ENCODE results near the gene FKRP.

Gene FKRP

DNA sequence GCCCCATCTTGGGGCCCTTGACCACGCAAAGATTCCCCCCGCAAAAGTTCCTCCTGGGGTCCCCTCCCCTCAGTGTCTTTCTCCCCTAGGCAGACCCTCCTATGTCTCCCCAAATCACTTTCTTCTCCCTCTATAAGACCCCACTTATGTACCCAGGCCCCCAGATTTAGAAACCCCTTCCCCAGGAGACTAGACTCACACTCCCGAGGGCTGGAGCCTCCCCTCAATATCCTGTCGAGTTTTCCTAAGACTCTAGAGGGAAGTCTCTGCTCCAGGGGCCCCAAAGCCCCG is 41.1 kb downstream of the FKRP start:
- TF ChIP-seq, protein P1, sequence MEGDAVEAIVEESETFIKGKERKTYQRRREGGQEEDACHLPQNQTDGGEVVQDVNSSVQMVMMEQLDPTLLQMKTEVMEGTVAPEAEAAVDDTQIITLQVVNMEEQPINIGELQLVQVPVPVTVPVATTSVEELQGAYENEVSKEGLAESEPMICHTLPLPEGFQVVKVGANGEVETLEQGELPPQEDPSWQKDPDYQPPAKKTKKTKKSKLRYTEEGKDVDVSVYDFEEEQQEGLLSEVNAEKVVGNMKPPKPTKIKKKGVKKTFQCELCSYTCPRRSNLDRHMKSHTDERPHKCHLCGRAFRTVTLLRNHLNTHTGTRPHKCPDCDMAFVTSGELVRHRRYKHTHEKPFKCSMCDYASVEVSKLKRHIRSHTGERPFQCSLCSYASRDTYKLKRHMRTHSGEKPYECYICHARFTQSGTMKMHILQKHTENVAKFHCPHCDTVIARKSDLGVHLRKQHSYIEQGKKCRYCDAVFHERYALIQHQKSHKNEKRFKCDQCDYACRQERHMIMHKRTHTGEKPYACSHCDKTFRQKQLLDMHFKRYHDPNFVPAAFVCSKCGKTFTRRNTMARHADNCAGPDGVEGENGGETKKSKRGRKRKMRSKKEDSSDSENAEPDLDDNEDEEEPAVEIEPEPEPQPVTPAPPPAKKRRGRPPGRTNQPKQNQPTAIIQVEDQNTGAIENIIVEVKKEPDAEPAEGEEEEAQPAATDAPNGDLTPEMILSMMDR (IDR thresholded peaks at IDR 0.05; ENCODE audit: low read depth, low read length) = no peak
- peaks cover 3% of the 10 kb centered on the region for H3K9me3 ChIP-seq (ENCODE audit: severe bottlenecking)
- H3K4me3 ChIP-seq (ENCODE audit: low read depth, low read length) = peak overlapping the region; percentile 67
- no peak for DNase-seq
- H3K36me3 ChIP-seq = peaks cover 41% of the 10 kb centered on the region
- H3K27me3 ChIP-seq (ENCODE audit: insufficient read depth, low read depth, severe bottlenecking) = no peaks in the 10 kb centered on the region
- peak overlapping the region; percentile 93 for H3K27ac ChIP-seq

- peaks cover 37% of the 10 kb centered on the region for H3K36me3 ChIP-seq
- DNase-seq = peak; percentile 83
- H3K9me3 ChIP-seq (ENCODE audit: severe bottlenecking) = peaks cover 3% of the 10 kb centered on the region
- TF ChIP-seq, protein P1 (IDR thresholded peaks at IDR 0.05; ENCODE audit: low read depth, low read length) = no peak
- H3K27me3 ChIP-seq (ENCODE audit: insufficient read depth, low read depth, severe bottlenecking) = no peaks in the 10 kb centered on the region
- peak overlapping the region; percentile 93 for H3K27ac ChIP-seq
- peak overlapping the region; percentile 67 for H3K4me3 ChIP-seq (ENCODE audit: low read depth, low read length)
These were observed 41.7 kb downstream of the FKRP start for GRCh38 chr19:46787331-46788261.

- peak; percentile 99 for DNase-seq
These were observed 42.6 kb downstream of the FKRP start, which contains the start of gene SLC1A5 for GRCh38 chr19:46788262-46788967. Gene SLC1A5, minus strand, starts transcription at chr19:46788594. Its CDS starts 629 bp downstream, at chr19:46787965.

GRCh38 chr19:46788968-46789338 is 43.1 kb downstream of the FKRP start:
- H3K36me3 ChIP-seq = peaks cover 24% of the 10 kb centered on the region
- TF ChIP-seq, protein P1 (IDR thresholded peaks at IDR 0.05; ENCODE audit: low read depth, low read length) = no peak
- H3K4me3 ChIP-seq (ENCODE audit: low read depth, low read length) = no peak overlapping the region
- H3K27me3 ChIP-seq (ENCODE audit: insufficient read depth, low read depth, severe bottlenecking) = no peaks in the 10 kb centered on the region
- peak overlapping the region; percentile 68 for H3K27ac ChIP-seq
- H3K9me3 ChIP-seq (ENCODE audit: severe bottlenecking) = peaks cover 3% of the 10 kb centered on the region
- DNase-seq = no peak

More at GRCh38 chr19:46788262-46788967, 42.6 kb downstream of the FKRP start, which contains the start of gene SLC1A5:
- Histone ChIP-seq H3K4me3 (ENCODE audit: low read depth, low read length) (peak within 1 kb of the TSS; percentile 67), H3K27ac (peak within 1 kb of the TSS; percentile 93), H3K36me3 (peaks cover 30% of the 10 kb centered on the region), H3K9me3 (ENCODE audit: severe bottlenecking) (peaks cover 3% of the 10 kb centered on the region), H3K27me3 (ENCODE audit: insufficient read depth, low read depth, severe bottlenecking) (no peaks in the 10 kb centered on the region)
- TF ChIP-seq, protein P1 (IDR thresholded peaks at IDR 0.05; ENCODE audit: low read depth, low read length) = no peak

DNA sequence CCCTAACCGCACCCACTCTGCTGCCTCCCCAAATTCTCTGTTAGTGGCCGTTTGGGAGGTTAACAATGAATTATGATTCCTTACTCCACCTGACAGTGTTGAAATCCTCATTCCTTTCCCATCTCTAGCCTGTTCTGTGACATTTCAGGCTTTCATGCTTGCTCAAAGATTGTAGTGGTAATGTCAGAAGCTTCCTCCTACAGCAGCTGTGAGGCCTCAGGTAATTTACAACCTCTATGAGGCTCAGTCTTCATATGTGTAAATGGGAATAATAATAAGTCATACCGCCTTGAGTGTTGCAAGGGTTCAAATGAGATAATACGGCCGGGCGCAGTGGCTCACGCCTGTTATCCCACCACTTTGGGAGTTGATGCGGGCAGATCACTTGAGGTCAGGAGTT is 43.5 kb downstream of the FKRP start:
- no peaks in the 10 kb centered on the region for H3K27me3 ChIP-seq (ENCODE audit: insufficient read depth, low read depth, severe bottlenecking)
- H3K36me3 ChIP-seq = peaks cover 22% of the 10 kb centered on the region
- H3K9me3 ChIP-seq (ENCODE audit: severe bottlenecking) = peaks cover 3% of the 10 kb centered on the region
- DNase-seq = no peak
- TF ChIP-seq, protein P1 (IDR thresholded peaks at IDR 0.05; ENCODE audit: low read depth, low read length) = no peak
- H3K27ac ChIP-seq = no peak overlapping the region; the same call in 1 of the 2 replicates
- no peak overlapping the region for H3K4me3 ChIP-seq (ENCODE audit: low read depth, low read length)

All from WERI-Rb-1 (cell line).